DMS114 treated with DMSO at 0.1 percent for 48 hours (cell line): ENCODE results near the gene PGA3.
"Not testable (repeated sequence)": the region's sequence is repeated elsewhere in the genome, so short reads cannot be mapped to it uniquely, and the experiment has no call there.

ENCODE experiments used
- DNase-seq: peaks from one replicate; lab custom pipeline; 2025; ENCODE audit not compliant: unreplicated experiment; lab: John Stamatoyannopoulos, UW

Gene PGA3

GRCh38 chr11:61202950-61203746, at the start of gene PGA3:
Gene PGA3 (plus strand): TSS chr11:61203515. CDS start chr11:61203565, 50 bp downstream.
- DNase-seq: not testable (repeated sequence)

- DNase-seq: no peak
Observed at GRCh38 chr11:61153593-61154095, 49.7 kb upstream of the PGA3 start.

GRCh38 chr11:61154528-61154927, 48.8 kb upstream of the PGA3 start:
- DNase-seq: no peak

GRCh38 chr11:61155312-61155711, 48.0 kb upstream of the PGA3 start:
- DNase-seq: no peak

- DNase-seq: no peak
Observed at GRCh38 chr11:61155741-61156140, 47.6 kb upstream of the PGA3 start.

GRCh38 chr11:61157743-61158142, 45.6 kb upstream of the PGA3 start:
- DNase-seq: no peak

GRCh38 chr11:61158691-61159381, 44.5 kb upstream of the PGA3 start:
- DNase-seq: no peak

- DNase-seq: no peak
Observed at GRCh38 chr11:61160487-61161189, 42.7 kb upstream of the PGA3 start.

- DNase-seq: peak; percentile 68
Observed at GRCh38 chr11:61161190-61162091, 41.9 kb upstream of the PGA3 start, which contains the start of gene VPS37C. Gene VPS37C (minus strand): TSS chr11:61161426. CDS start chr11:61138829, 22,597 bp downstream.

GRCh38 chr11:61162092-61162941, 41.0 kb upstream of the PGA3 start:
- peak; percentile 11 for DNase-seq

- no peak for DNase-seq
Observed at GRCh38 chr11:61163021-61163420, 40.3 kb upstream of the PGA3 start.

GRCh38 chr11:61163714-61164605, 39.4 kb upstream of the PGA3 start:
- DNase-seq: no peak

GRCh38 chr11:61164606-61165424, 38.5 kb upstream of the PGA3 start:
- no peak for DNase-seq

- not testable (repeated sequence) for DNase-seq
Observed at GRCh38 chr11:61165785-61166184, 37.5 kb upstream of the PGA3 start.

GRCh38 chr11:61166331-61166730, 37.0 kb upstream of the PGA3 start:
- not testable (repeated sequence) for DNase-seq

- no peak for DNase-seq
Observed at GRCh38 chr11:61168042-61168688, 35.1 kb upstream of the PGA3 start.

- DNase-seq: no peak
Observed at GRCh38 chr11:61168800-61169199, 34.5 kb upstream of the PGA3 start.
